ENCODE measurements around the gene OR52L1. TPM values are rescaled to one million over a fixed set of nuclear protein-coding genes. Genes with fewer than 3 reads are reported as not detected.
A peak's percentile ranks its signal among the peaks of the same experiment; 100 is the strongest.

Gene OR52L1
- total and polyA plus RNA-seq, 2 of the 4 experiments (the other 2 are of a cell fraction), result not detected

DNA sequence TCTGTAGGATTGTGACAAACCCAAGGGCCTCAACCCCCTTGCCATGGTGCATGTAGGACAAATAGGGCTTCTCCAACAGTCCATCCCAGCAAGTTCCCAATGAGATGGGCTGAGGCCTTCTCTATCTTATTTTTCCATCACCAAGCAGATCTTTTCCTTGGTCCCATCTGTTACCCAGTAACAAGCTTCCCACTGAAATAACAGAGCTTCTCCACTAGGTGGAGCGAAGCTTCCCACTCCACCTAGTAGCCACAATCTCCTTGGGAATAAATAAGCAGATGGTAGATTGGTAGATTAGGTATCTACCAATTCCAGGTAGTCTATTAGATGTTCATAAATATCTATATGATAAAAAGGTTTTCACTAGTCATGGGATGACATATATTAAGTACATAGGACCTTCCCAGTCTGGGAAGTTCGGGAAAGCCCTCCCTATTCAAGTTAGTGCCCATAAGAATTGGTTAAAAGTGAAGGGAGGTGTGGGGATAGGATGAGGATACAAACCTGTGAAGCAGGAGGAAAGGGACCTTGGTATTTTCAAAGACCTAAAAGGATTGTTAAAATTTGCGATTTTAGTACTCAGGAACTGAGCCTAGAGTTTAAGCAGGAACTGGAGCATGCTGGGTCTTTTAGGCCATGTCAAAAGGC, 5.9 kb upstream of the OR52L1 start:
- no CpG with 5 or more reads among the region's 3 CpGs for WGBS, 2 experiments (ENCODE audit: extremely low coverage in 2 of 2, insufficient read length in 1 of 2)
- Histone ChIP-seq H3K4me1 (ENCODE audit: control insufficient read depth, insufficient read depth, low read length) (no peaks in the 10 kb centered on the region), H3K27me3 (ENCODE audit: control insufficient read depth, insufficient read depth, low read length) (no peaks in the 10 kb centered on the region), H2AFZ (replicated peaks; ENCODE audit: low read length, poor library complexity) (no peak overlapping the region), H2AK5ac (ENCODE audit: low read depth, low read length) (no peak overlapping the region), H2BK5ac (ENCODE audit: low read depth, low read length, poor library complexity, severe bottlenecking) (no peak overlapping the region), H2BK120ac (ENCODE audit: low read depth, low read length) (no peak overlapping the region), H3K18ac (ENCODE audit: low read depth, low read length) (no peak overlapping the region), H3K4ac (ENCODE audit: low read depth, low read length) (no peak overlapping the region), H4K20me1 (ENCODE audit: insufficient read depth, low read length) (no peaks in the 10 kb centered on the region), H3K4me2 (ENCODE audit: low read depth, low read length) (no peak overlapping the region), H3K4me3 (ENCODE audit: insufficient read depth, low read depth, low read length) (no peak overlapping the region), H4K91ac (ENCODE audit: insufficient read depth, low read depth, low read length) (no peak overlapping the region), H2BK15ac (ENCODE audit: low read depth, low read length) (no peak overlapping the region), H3K79me1 (ENCODE audit: low read depth in 1 of 2, low read length in 2 of 2) (no peaks in the 10 kb centered on the region), H3K27ac (ENCODE audit: insufficient read depth, low read length) (no peak overlapping the region), H3K9me1 (ENCODE audit: insufficient read depth, low read length) (no peaks in the 10 kb centered on the region), H3K36me3 (ENCODE audit: control insufficient read depth, insufficient read depth, low read length) (no peaks in the 10 kb centered on the region), H3K56ac (ENCODE audit: extremely low read depth, insufficient read depth, low read length) (no peak overlapping the region), H3K14ac (replicated peaks; ENCODE audit: low read depth, low read length) (no peak overlapping the region), H3K9ac (ENCODE audit: low read depth, low read length) (no peak overlapping the region), H2AK9ac (replicated peaks; ENCODE audit: low read depth, low read length, poor library complexity) (no peak overlapping the region), H3K23ac (ENCODE audit: low read depth, low read length) (no peak overlapping the region), H4K8ac (ENCODE audit: low read depth in 2 of 2, low read length in 2 of 2) (no peak overlapping the region), H2BK20ac (ENCODE audit: low read depth, low read length) (no peak overlapping the region), H3K9me3 (ENCODE audit: control insufficient read depth, insufficient read depth, low read length) (peaks cover 2% of the 10 kb centered on the region; the same call in 1 of the 2 replicates), H4K5ac (ENCODE audit: low read depth, low read length) (no peak overlapping the region)
- intact Hi-C loops (cut with micrococcal nuclease) (no loop called here), dilution Hi-C loops (cut with HindIII; ENCODE audit: low sequenced_read_pairs, unreplicated experiment) (no loop called here), in situ Hi-C loops (cut with MboI; ENCODE audit: low sequenced_read_pairs) (no loop called here)
- ChIA-PET POLR2A (ENCODE audit: unreplicated experiment) (no interaction called here), CTCF (no interaction called here)
- ATAC-seq (ENCODE audit: low read depth) (no peak), DNase-seq (peak; percentile 7)
- TF ChIP-seq RAD21 (IDR thresholded peaks at IDR 0.05; ENCODE audit: low read length) (0 out of 2 replicates have a peak, but pooled peaks have one; percentile 20), SMC3 (IDR thresholded peaks at IDR 0.05; ENCODE audit: low read depth, low read length) (0 out of 2 replicates have a peak, but pooled peaks have one; percentile 2), BHLHE40 (IDR thresholded peaks at IDR 0.05; ENCODE audit: low read depth, low read length) (no peak), NFE2L2 (IDR thresholded peaks at IDR 0.05; ENCODE audit: low read depth, low read length) (no peak), POLR2A (IDR thresholded peaks at IDR 0.05; ENCODE audit: low read depth, low read length) (no peak), FOS (IDR thresholded peaks at IDR 0.05; ENCODE audit: low read depth, low read length) (no peak)
- TF ChIP-seq, protein P1, sequence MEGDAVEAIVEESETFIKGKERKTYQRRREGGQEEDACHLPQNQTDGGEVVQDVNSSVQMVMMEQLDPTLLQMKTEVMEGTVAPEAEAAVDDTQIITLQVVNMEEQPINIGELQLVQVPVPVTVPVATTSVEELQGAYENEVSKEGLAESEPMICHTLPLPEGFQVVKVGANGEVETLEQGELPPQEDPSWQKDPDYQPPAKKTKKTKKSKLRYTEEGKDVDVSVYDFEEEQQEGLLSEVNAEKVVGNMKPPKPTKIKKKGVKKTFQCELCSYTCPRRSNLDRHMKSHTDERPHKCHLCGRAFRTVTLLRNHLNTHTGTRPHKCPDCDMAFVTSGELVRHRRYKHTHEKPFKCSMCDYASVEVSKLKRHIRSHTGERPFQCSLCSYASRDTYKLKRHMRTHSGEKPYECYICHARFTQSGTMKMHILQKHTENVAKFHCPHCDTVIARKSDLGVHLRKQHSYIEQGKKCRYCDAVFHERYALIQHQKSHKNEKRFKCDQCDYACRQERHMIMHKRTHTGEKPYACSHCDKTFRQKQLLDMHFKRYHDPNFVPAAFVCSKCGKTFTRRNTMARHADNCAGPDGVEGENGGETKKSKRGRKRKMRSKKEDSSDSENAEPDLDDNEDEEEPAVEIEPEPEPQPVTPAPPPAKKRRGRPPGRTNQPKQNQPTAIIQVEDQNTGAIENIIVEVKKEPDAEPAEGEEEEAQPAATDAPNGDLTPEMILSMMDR (conservative IDR thresholded peaks at IDR 0.05; ENCODE audit: low read depth, low read length), result peak; percentile 44
- BruUV-seq (replicated peaks), result no TSS peak

Measured in IMR-90 (cell line).